ENCODE data around the gene RAMP2.

GRCh38 chr17:42783062-42783790 lies 22.2 kb downstream of the RAMP2 start:
- TF ChIP-seq, protein P1, sequence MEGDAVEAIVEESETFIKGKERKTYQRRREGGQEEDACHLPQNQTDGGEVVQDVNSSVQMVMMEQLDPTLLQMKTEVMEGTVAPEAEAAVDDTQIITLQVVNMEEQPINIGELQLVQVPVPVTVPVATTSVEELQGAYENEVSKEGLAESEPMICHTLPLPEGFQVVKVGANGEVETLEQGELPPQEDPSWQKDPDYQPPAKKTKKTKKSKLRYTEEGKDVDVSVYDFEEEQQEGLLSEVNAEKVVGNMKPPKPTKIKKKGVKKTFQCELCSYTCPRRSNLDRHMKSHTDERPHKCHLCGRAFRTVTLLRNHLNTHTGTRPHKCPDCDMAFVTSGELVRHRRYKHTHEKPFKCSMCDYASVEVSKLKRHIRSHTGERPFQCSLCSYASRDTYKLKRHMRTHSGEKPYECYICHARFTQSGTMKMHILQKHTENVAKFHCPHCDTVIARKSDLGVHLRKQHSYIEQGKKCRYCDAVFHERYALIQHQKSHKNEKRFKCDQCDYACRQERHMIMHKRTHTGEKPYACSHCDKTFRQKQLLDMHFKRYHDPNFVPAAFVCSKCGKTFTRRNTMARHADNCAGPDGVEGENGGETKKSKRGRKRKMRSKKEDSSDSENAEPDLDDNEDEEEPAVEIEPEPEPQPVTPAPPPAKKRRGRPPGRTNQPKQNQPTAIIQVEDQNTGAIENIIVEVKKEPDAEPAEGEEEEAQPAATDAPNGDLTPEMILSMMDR (conservative IDR thresholded peaks at IDR 0.05; ENCODE audit: low read length) = no peak
- TF ChIP-seq EZH2phosphoT487 (IDR thresholded peaks at IDR 0.05; ENCODE audit: borderline replicate concordance) = no peak

Data from Loucy (cell line).